ENCODE results near the gene TMEM92. TPM values are rescaled to one million over a fixed set of nuclear protein-coding genes. Genes with fewer than 3 reads are reported as not detected.

Gene TMEM92
- total RNA-seq, 4 donors from 2014 or later: 0.12 to 0.76 TPM; not detected in 2

GRCh38 chr17:50276588-50277356, 2.5 kb downstream of the TMEM92 start:
- intact Hi-C loops (cut with DNase I): no loop called here
- Histone ChIP-seq H3K36me3 (no peaks in the 10 kb centered on the region), H3K4me1 (peaks cover 14 to 61% (median 15%) of the 10 kb centered on the region in 3 donors), H3K9me3 (no peaks in the 10 kb centered on the region), H3K4me3 (no peak overlapping the region), H3K27me3 (peaks cover 0 to 32% (median 0%) of the 10 kb centered on the region in 4 donors), H3K27ac (no peak overlapping the region)
- WGBS, 2 donors: 18 to 29% methylated on average over 8 of the region's 8 CpGs
- TF ChIP-seq POLR2A (IDR thresholded peaks at IDR 0.05): no peak
- TF ChIP-seq, protein P1, sequence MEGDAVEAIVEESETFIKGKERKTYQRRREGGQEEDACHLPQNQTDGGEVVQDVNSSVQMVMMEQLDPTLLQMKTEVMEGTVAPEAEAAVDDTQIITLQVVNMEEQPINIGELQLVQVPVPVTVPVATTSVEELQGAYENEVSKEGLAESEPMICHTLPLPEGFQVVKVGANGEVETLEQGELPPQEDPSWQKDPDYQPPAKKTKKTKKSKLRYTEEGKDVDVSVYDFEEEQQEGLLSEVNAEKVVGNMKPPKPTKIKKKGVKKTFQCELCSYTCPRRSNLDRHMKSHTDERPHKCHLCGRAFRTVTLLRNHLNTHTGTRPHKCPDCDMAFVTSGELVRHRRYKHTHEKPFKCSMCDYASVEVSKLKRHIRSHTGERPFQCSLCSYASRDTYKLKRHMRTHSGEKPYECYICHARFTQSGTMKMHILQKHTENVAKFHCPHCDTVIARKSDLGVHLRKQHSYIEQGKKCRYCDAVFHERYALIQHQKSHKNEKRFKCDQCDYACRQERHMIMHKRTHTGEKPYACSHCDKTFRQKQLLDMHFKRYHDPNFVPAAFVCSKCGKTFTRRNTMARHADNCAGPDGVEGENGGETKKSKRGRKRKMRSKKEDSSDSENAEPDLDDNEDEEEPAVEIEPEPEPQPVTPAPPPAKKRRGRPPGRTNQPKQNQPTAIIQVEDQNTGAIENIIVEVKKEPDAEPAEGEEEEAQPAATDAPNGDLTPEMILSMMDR (IDR thresholded peaks at IDR 0.05): no peak
- DNase-seq: no peak

DNA sequence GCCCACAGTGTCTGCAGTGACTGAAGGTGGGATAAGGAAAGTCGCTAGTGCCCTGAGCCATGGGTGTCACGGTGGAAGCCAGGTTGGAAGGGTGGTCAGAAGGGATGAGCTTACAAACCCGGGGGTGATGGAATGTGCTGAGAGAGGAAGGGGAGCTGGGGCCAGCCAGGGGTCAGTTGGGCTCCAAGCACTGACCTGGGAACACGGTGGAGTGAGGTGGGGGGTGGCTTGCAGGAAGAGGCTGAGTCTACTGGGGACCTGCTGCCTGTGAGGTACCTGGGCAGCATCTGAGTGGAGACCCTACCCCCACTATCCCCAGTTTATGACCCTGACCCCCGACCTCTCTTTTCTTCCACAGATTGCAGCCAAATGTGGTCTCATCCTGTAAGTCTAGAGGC, 3.1 kb downstream of the TMEM92 start:
- Histone ChIP-seq H3K4me1 (peaks cover 12 to 55% (median 13%) of the 10 kb centered on the region in 3 donors), H3K27ac (no peak overlapping the region), H3K36me3 (peaks cover 0 to 4% (median 0%) of the 10 kb centered on the region in 3 donors), H3K27me3 (peaks cover 0 to 32% (median 0%) of the 10 kb centered on the region in 4 donors), H3K9me3 (no peaks in the 10 kb centered on the region), H3K4me3 (no peak overlapping the region)
- WGBS, 2 donors: 57 to 60% methylated on average over 5 of the region's 5 CpGs
- no peak for DNase-seq
- TF ChIP-seq, protein P1 (IDR thresholded peaks at IDR 0.05): no peak
- intact Hi-C loops (cut with DNase I): no loop called here

DNA sequence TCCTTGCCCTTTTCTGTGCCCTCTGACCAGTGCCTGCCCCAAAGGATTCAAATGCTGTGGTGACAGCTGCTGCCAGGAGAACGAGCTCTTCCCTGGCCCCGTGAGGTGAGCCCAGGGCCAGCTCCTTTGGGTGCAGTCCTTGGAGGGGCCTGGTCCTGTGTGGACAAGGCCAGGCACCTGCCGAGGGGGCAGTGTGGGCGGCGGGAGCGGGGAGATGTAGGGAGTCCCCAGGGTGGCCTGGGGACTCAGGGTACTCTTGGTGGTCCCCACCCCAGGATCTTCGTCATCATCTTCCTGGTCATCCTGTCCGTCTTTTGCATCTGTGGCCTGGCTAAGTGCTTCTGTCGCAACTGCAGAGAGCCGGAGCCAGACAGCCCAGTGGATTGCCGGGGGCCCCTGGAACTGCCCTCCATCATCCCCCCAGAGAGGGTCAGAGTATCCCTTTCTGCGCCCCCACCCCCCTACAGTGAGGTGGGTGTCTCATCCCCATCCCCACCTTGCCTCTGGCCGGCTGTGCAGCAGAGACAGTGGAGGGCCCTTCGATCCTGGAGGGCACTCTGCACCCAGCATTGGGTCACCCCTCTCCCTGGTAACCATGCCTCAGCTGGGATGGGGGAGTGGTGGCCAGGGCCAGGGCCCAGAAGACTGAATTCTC, 4.4 kb downstream of the TMEM92 start:
- DNase-seq: no peak
- H3K27ac ChIP-seq: no peak overlapping the region
- intact Hi-C loops (cut with DNase I): no loop called here
- peaks cover 5 to 42% (median 5%) of the 10 kb centered on the region in 3 donors for H3K4me1 ChIP-seq
- H3K4me3 ChIP-seq: no peak overlapping the region
- no peaks in the 10 kb centered on the region for H3K9me3 ChIP-seq
- peaks cover 0 to 27% (median 0%) of the 10 kb centered on the region in 4 donors for H3K27me3 ChIP-seq
- no peak for TF ChIP-seq POLR2A (IDR thresholded peaks at IDR 0.05)
- TF ChIP-seq, protein P1 (IDR thresholded peaks at IDR 0.05): no peak
- 58 to 82% methylated on average over 2 to 8 of the region's 14 CpGs for WGBS, 2 donors
- H3K36me3 ChIP-seq: peaks cover 0 to 4% (median 0%) of the 10 kb centered on the region in 3 donors

- intact Hi-C loops (cut with DNase I): no loop called here
- no peak for DNase-seq
- Histone ChIP-seq H3K4me3 (no peak overlapping the region), H3K27me3 (peaks cover 0 to 22% (median 0%) of the 10 kb centered on the region in 4 donors), H3K27ac (no peak overlapping the region), H3K9me3 (no peaks in the 10 kb centered on the region), H3K4me1 (peaks cover 3 to 37% (median 5%) of the 10 kb centered on the region in 3 donors), H3K36me3 (peaks cover 0 to 4% (median 0%) of the 10 kb centered on the region in 3 donors)
- 36 to 45% methylated on average over 3 to 4 of the region's 4 CpGs for WGBS, 2 donors
- TF ChIP-seq, protein P1 (IDR thresholded peaks at IDR 0.05): no peak
- no peak for TF ChIP-seq POLR2A (IDR thresholded peaks at IDR 0.05)
Observed at GRCh38 chr17:50279181-50279526, 4.9 kb downstream of the TMEM92 start.

GRCh38 chr17:50279639-50280038, 5.4 kb downstream of the TMEM92 start:
- intact Hi-C loops (cut with DNase I): no loop called here
- H3K4me1 ChIP-seq: peaks cover 0 to 33% (median 5%) of the 10 kb centered on the region in 3 donors
- no peaks in the 10 kb centered on the region for H3K9me3 ChIP-seq
- H3K4me3 ChIP-seq: no peak overlapping the region
- peaks cover 0 to 17% (median 0%) of the 10 kb centered on the region in 4 donors for H3K27me3 ChIP-seq
- 92% methylated on average over 5 of the region's 7 CpGs; no CpG with 5 or more reads in 1 of the 2 donors for WGBS, 2 donors
- peaks cover 0 to 4% (median 0%) of the 10 kb centered on the region in 3 donors for H3K36me3 ChIP-seq
- TF ChIP-seq, protein P1 (IDR thresholded peaks at IDR 0.05): no peak
- no peak for TF ChIP-seq POLR2A (IDR thresholded peaks at IDR 0.05)
- H3K27ac ChIP-seq: no peak overlapping the region
- DNase-seq: no peak

Measured in esophagus squamous epithelium (tissue), 5 donors.